LoVo (cell line): ENCODE results near the gene SSTR1.

Source experiments
- DNase-seq: peaks from one replicate; pipeline ENCODE4 v3.0.0-alpha.2; 2016; ENCODE audit warnings: low spot score

SSTR1 gene

GRCh38 chr14:38202444-38203191 is 5.1 kb upstream of the SSTR1 start:
- no peak for DNase-seq

GRCh38 chr14:38203929-38204718 is 3.6 kb upstream of the SSTR1 start:
- DNase-seq = no peak

- DNase-seq = no peak
Observed at GRCh38 chr14:38204719-38205115, 3.0 kb upstream of the SSTR1 start.

- DNase-seq = no peak
Observed at GRCh38 chr14:38205119-38205813, 2.4 kb upstream of the SSTR1 start.

GRCh38 chr14:38205949-38206665 is 1.6 kb upstream of the SSTR1 start:
- no peak for DNase-seq

GRCh38 chr14:38206689-38207376 is 871 bp upstream of the SSTR1 start:
- no peak for DNase-seq

- no peak for DNase-seq
Observed at GRCh38 chr14:38207377-38207735, 348 bp upstream of the SSTR1 start.

- DNase-seq = peak; percentile 24
Observed at GRCh38 chr14:38208618-38209562, 1.2 kb downstream of the SSTR1 start.

GRCh38 chr14:38209572-38210557 is 2.2 kb downstream of the SSTR1 start:
- DNase-seq = no peak

- no peak for DNase-seq
Observed at GRCh38 chr14:38210587-38211216, 3.0 kb downstream of the SSTR1 start.

- DNase-seq = no peak
Observed at GRCh38 chr14:38211255-38211735, 3.6 kb downstream of the SSTR1 start.

GRCh38 chr14:38212111-38212510 is 4.4 kb downstream of the SSTR1 start:
- no peak for DNase-seq

- no peak for DNase-seq
Observed at GRCh38 chr14:38213001-38213400, 5.3 kb downstream of the SSTR1 start.

GRCh38 chr14:38217553-38217952 is 9.8 kb downstream of the SSTR1 start:
- no peak for DNase-seq

GRCh38 chr14:38221077-38221476 is 13.4 kb downstream of the SSTR1 start:
- DNase-seq = no peak

GRCh38 chr14:38224338-38224737 is 16.6 kb downstream of the SSTR1 start:
- DNase-seq = no peak

- no peak for DNase-seq
Observed at GRCh38 chr14:38225946-38226345, 18.2 kb downstream of the SSTR1 start.

- no peak for DNase-seq
Observed at GRCh38 chr14:38226366-38226765, 18.7 kb downstream of the SSTR1 start.

- no peak for DNase-seq
Observed at GRCh38 chr14:38233218-38233617, 25.5 kb downstream of the SSTR1 start.
